RWPE1 (cell line): ENCODE results near the gene RALGPS1.

ENCODE experiments used
- CTCF ChIA-PET: fragments of 350-600 bp; sonication (Branson Sonifier 250); formaldehyde crosslinking; extraction: SDS; loops from one replicate; lab custom pipeline; 2021; lab: Yijun Ruan, JAX
- POLR2A ChIA-PET: fragments of 400-600 bp; formaldehyde crosslinking; extraction: SDS; loops from one replicate; lab custom pipeline; 2020; ENCODE audit warnings: antibody characterized with exemption; ENCODE audit not compliant: low non-redundant PET; lab: Yijun Ruan, JAX
- DNase-seq: peaks from one replicate; pipeline ENCODE4 v3.0.0; 2012; ENCODE audit warnings: low spot score
- H3K27ac ChIP-seq: fragments of 450-650 bp; 2 replicates; pipeline ENCODE4 v1.5.1; 2017
- CTCF ChIP-seq: fragments of 450-650 bp; conservative IDR thresholded peaks from 2 replicates; pipeline ENCODE4 v1.5.1; 2017; ENCODE audit warnings: low read depth, mild to moderate bottlenecking

Gene RALGPS1

GRCh38 chr9:127018935-127019334, 104.4 kb downstream of the RALGPS1 start:
- DNase-seq: no peak
- ChIA-PET CTCF (no interaction called here), POLR2A (no interaction called here)
- no peak for TF ChIP-seq CTCF
- H3K27ac ChIP-seq: no peak overlapping the region

GRCh38 chr9:127020036-127020801, 105.6 kb downstream of the RALGPS1 start:
- ChIA-PET POLR2A (no interaction called here), CTCF (interaction anchor here (0.5 kb wide), 1 partner anchor 1289 kb away, joined by 3 read pairs; no protein-coding TSS in a partner anchor)
- H3K27ac ChIP-seq: no peak overlapping the region
- DNase-seq: no peak
- TF ChIP-seq CTCF: no peak

- TF ChIP-seq CTCF: no peak
- no peak for DNase-seq
- H3K27ac ChIP-seq: no peak overlapping the region
- ChIA-PET CTCF (no interaction called here), POLR2A (no interaction called here)
Observed at GRCh38 chr9:127020802-127021078, 106.2 kb downstream of the RALGPS1 start.

- no peak for TF ChIP-seq CTCF
- ChIA-PET POLR2A (no interaction called here), CTCF (no interaction called here)
- no peak overlapping the region for H3K27ac ChIP-seq
- no peak for DNase-seq
Observed at GRCh38 chr9:127021664-127022363, 107.2 kb downstream of the RALGPS1 start.

GRCh38 chr9:127022913-127023660, 108.5 kb downstream of the RALGPS1 start:
- ChIA-PET CTCF (no interaction called here), POLR2A (no interaction called here)
- TF ChIP-seq CTCF: no peak
- no peak for DNase-seq
- peak overlapping the region; percentile 25; the same call in 1 of the 2 replicates for H3K27ac ChIP-seq

- no peak for TF ChIP-seq CTCF
- ChIA-PET POLR2A (no interaction called here), CTCF (interaction anchor here (0.9 kb wide), 1 partner anchor 20 kb away, joined by 4 read pairs; no protein-coding TSS in a partner anchor)
- no peak for DNase-seq
- H3K27ac ChIP-seq: no peak overlapping the region
Observed at GRCh38 chr9:127025042-127025441, 110.5 kb downstream of the RALGPS1 start.
